IPS DF 6.9 (cell line): ENCODE results near the gene APOLD1.
"Not testable (repeated sequence)": the region's sequence is repeated elsewhere in the genome, so short reads cannot be mapped to it uniquely, and the experiment has no call there.

Experiments used
- DNase-seq: peaks from one replicate; pipeline ENCODE4 v3.0.0-alpha.2; 2013; ENCODE audit warnings: low read depth, low spot score
- H3K27ac ChIP-seq: one replicate; pipeline ENCODE4 v1.5.1; 2013; ENCODE audit warnings: low read length, control low read depth
- H3K27me3 ChIP-seq: 2 replicates; pipeline ENCODE4 v1.6.1; 2013; ENCODE audit warnings: mild to moderate bottlenecking, low read length; ENCODE audit not compliant: control insufficient read depth, insufficient read depth
- H3K36me3 ChIP-seq: 2 replicates; pipeline ENCODE4 v1.6.1; 2013; ENCODE audit warnings: low read length; ENCODE audit not compliant: control insufficient read depth, insufficient read depth
- H3K4me1 ChIP-seq: 2 replicates; pipeline ENCODE4 v1.6.1; 2013; ENCODE audit warnings: low read length; ENCODE audit not compliant: control insufficient read depth, insufficient read depth
- H3K4me3 ChIP-seq: 2 replicates; pipeline ENCODE4 v1.5.1; 2013; ENCODE audit warnings: mild to moderate bottlenecking, low read length
- H3K9me3 ChIP-seq: 2 replicates; pipeline ENCODE4 v1.6.1; 2013; ENCODE audit warnings: low read length, inconsistent platforms; ENCODE audit not compliant: control insufficient read depth, insufficient read depth
- WGBS: extraction: QIAGEN DNeasy Blood & Tissue Kit; methylation state at CpG from one replicate; pipeline ENCODE4 v1.1.7; 2013; ENCODE audit warnings: mixed read lengths, missing lambda C conversion rate; ENCODE audit not compliant: insufficient read length, insufficient coverage; 5-methylcytosine and 5-hydroxymethylcytosine counted together

Gene APOLD1

DNA sequence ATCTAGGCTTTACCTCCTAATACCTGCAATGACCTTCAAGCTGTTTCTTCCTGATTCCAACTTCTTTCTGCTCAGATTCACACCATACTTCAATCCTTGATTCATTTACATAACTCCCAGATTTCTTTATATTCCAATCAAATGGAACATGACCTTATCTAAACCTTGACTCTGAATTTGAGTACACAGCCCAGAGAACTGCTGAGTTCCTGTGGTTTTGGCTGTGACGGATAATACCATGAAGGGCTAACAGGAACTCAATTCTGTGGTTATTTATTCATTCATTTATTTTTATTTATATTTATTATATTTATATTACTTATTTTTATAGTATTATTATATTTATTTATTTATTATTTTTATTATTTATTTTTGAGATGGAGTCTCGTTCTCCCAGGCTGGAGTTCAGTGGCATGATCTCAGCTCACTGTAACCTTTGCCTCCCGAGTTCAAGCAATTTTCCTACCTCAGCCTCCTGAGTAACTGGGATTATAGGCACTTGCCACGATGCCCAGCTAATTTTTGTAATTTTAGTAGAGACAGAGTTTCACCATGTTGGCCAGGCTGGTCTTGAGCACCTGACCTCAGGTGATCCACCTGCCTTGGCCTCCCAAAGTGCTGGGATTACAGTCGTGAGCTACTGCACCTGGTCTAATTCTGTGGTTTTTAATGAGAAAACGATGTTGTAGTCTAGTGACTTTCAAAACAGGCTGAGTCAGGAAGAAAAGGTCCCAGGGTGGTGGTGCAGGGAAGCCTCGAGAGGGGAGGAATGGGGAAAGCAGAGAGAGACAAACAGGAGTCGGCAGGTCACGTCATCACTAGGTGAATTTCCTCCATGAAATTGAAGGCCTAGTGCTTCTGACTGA lies 11.7 kb downstream of the APOLD1 start:
- Histone ChIP-seq H3K4me3 (no peak overlapping the region), H3K27ac (no peak overlapping the region), H3K27me3 (no peaks in the 10 kb centered on the region), H3K9me3 (no peaks in the 10 kb centered on the region), H3K36me3 (no peaks in the 10 kb centered on the region), H3K4me1 (0 out of 2 replicates have a peak, but pooled peaks cover 1% of the 10 kb centered on the region)
- WGBS: no CpG with 5 or more reads among the region's 9 CpGs
- DNase-seq: no peak

DNA sequence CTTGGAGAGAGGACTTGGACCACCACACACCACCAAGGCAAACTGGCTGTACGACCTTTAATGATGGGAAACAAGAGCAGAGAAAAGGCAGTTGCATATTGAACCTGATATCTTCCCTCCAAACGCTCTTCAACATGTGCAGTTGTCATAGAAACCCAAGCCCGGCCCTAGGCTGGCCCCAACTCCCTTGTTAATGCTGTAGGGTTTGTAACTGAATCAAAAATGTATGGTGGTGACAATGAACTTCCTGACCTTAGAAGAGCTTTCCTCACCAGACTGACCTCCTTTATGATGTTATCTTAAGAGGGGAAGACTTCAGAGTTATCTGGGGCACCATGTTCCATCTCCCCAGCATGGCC lies 12.3 kb downstream of the APOLD1 start:
- Histone ChIP-seq H3K4me1 (0 out of 2 replicates have a peak, but pooled peaks cover 1% of the 10 kb centered on the region), H3K9me3 (no peaks in the 10 kb centered on the region), H3K27me3 (no peaks in the 10 kb centered on the region), H3K27ac (no peak overlapping the region), H3K36me3 (no peaks in the 10 kb centered on the region), H3K4me3 (no peak overlapping the region)
- DNase-seq: no peak
- no CpG with 5 or more reads among the region's 3 CpGs for WGBS

DNA sequence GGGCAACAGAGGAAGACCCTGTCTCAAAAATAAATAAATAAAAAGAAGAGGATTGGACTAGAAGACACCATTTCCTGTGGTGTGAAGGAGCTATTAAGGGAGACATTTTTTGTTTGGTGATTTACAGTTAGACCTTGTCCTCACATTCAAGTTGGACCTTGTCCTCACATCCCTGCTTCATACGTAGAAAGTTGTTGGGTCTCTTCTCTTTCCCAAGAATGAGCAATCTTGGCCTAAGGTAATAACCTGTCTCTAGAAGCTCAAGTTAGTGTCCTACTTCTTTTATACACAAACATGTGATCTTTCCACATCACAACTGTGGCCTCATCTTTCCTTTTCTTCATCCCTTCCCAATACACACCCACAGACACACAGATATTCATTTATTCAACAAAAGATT lies 13.0 kb downstream of the APOLD1 start:
- DNase-seq: no peak
- Histone ChIP-seq H3K9me3 (no peaks in the 10 kb centered on the region), H3K36me3 (no peaks in the 10 kb centered on the region), H3K27me3 (no peaks in the 10 kb centered on the region), H3K27ac (no peak overlapping the region), H3K4me1 (0 out of 2 replicates have a peak, but pooled peaks cover 1% of the 10 kb centered on the region), H3K4me3 (no peak overlapping the region)
- WGBS: no CpG with 5 or more reads among the region's 1 CpG

DNA sequence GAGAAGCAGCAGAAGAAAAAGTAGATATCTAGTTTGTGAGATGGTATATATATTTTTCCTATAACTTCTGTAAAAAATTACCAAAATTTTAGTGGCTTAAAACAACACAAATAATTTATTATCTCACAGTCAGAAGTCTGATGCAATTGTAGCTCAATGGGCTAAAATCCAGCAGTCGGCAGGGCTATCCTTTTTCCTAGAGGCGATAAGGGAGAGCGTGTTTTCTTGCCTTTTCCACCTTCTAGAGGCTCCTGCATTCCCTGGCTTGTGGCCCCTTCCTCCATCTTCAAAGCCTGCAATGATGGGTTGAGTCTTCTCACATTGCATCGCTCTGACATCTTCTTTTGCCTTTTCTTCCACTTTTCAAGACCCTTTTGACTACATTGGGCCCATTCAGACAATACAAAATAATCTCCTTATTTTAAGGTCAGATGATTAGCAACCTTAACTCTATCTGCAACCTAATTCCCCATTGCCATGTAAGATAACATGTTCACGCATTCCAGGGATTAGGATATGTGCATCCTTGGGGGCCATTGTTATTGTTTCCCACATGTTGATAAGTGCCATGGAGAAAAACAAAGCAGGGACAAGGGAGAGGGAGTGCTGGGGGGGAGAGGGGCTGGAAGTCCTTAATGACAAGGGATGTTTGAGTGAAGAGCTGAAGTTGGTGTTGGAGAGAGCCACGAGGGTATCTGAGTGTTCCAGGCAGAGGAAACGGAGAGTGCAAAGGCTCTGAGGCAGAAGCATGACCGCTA lies 13.9 kb downstream of the APOLD1 start:
- 0 out of 2 replicates have a peak, but pooled peaks cover 1% of the 10 kb centered on the region for H3K4me1 ChIP-seq
- H3K4me3 ChIP-seq: no peak overlapping the region
- no peak overlapping the region for H3K27ac ChIP-seq
- no peaks in the 10 kb centered on the region for H3K27me3 ChIP-seq
- no peaks in the 10 kb centered on the region for H3K9me3 ChIP-seq
- no peak for DNase-seq
- no peaks in the 10 kb centered on the region for H3K36me3 ChIP-seq
- no CpG with 5 or more reads among the region's 8 CpGs for WGBS

DNA sequence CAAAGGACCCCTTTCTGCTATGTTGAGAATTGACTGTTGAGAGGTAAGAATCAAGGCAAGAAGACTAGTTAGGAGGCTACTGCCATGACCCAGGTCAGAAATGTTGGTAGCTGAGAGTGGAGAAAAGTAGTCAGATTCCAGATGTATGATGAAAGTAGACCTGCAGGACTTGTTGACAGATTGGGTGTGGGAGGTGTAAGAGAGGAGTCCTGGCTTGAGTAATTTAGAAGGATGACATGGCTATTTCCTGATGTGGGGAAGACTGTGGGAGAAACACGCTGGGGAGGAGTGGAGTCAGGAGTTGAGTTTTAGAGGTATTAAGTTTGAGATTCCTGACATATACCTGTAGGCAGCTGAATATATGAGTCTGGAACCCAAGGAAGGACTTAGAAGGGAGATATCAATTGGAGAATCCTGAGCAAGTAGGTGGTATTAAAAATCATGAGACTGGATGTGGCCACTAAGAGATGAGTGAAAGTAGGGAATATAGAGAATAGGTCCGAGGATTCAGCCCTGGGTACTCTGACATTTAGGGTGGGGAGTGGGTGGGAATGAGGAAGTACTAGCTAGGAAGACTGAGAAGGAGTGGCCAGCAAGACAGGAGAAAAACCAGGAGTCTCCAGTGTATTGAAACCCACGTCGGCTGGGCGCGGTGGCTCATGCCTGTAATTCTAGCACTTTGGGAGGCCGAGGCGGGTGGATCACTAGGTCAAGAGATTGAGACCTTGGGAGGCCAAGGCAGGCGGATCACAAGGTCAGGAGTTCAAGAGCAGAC lies 15.1 kb downstream of the APOLD1 start:
- Histone ChIP-seq H3K27ac (no peak overlapping the region), H3K9me3 (no peaks in the 10 kb centered on the region), H3K27me3 (no peaks in the 10 kb centered on the region), H3K4me3 (no peak overlapping the region), H3K4me1 (0 out of 2 replicates have a peak, but pooled peaks cover 1% of the 10 kb centered on the region), H3K36me3 (no peaks in the 10 kb centered on the region)
- DNase-seq: no peak
- WGBS: no CpG with 5 or more reads among the region's 9 CpGs

DNA sequence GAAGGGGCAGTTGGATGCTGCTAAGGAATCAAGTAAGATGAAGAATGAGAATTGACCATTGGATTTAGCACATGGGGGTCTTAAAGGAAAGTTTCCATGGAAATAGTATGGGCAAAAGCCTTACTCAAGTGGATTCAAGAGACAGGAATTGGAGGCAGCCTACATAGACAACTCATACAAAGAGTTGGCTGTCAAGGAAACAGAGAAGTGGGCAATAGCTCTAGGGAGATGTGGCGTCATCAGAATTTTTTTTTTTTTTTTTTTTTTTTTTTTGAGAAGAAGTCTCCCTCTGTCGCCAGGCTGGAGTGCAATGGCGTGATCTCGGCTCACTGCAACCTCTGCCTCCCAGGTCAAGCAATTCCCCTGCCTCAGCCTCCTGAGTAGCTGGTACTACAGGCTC lies 16.2 kb downstream of the APOLD1 start:
- WGBS: no CpG with 5 or more reads among the region's 4 CpGs
- DNase-seq, H3K27me3 ChIP-seq, H3K36me3 ChIP-seq, H3K27ac ChIP-seq, H3K4me3 ChIP-seq, H3K9me3 ChIP-seq, H3K4me1 ChIP-seq: not testable (repeated sequence)

DNA sequence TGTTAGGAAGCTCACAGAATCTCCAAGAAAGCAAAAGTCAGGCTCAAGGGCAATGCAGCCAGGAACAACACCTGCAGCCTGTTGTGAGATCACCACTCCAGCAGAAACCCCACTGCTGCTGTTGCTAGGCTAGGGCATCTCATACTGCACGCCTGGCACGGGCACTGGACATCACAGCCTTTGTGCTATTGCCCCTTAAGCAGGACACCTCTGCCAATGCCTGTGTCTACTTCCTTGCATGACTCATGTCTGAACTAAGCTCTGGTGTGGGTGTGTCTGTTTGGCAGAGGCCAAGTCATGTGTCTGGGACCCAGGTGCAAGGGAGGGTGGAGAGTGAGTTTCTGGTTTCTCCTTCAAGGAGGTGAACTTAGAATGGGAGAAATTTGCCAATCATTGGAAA lies 17.7 kb downstream of the APOLD1 start:
- Histone ChIP-seq H3K4me3 (no peak overlapping the region), H3K27ac (no peak overlapping the region), H3K4me1 (0 out of 2 replicates have a peak, but pooled peaks cover 1% of the 10 kb centered on the region), H3K27me3 (no peaks in the 10 kb centered on the region), H3K36me3 (no peaks in the 10 kb centered on the region), H3K9me3 (no peaks in the 10 kb centered on the region)
- DNase-seq: no peak
- no CpG with 5 or more reads among the region's 2 CpGs for WGBS

DNA sequence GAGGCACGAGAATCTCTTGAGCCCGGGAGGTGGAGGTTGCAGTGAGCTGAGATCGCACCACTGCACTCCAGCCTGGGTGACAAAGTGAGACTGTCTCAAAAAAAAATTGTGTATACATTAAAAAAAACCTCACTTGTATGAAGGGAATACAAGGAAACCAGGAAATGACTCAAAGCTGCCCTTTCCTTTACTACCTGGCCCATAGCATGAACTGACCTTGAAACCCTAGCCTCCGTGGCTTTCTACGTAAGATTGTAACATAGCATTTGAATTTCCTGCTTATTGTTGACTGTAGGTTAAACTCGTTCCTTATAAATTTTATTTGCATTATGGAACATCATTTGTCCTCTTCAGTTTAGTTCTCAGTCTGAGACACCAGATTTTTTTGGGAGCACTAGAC lies 18.6 kb downstream of the APOLD1 start:
- no CpG with 5 or more reads among the region's 6 CpGs for WGBS
- Histone ChIP-seq H3K4me3 (no peak overlapping the region), H3K36me3 (no peaks in the 10 kb centered on the region), H3K9me3 (no peaks in the 10 kb centered on the region), H3K27ac (no peak overlapping the region), H3K27me3 (no peaks in the 10 kb centered on the region), H3K4me1 (0 out of 2 replicates have a peak, but pooled peaks cover 1% of the 10 kb centered on the region)
- DNase-seq: no peak

DNA sequence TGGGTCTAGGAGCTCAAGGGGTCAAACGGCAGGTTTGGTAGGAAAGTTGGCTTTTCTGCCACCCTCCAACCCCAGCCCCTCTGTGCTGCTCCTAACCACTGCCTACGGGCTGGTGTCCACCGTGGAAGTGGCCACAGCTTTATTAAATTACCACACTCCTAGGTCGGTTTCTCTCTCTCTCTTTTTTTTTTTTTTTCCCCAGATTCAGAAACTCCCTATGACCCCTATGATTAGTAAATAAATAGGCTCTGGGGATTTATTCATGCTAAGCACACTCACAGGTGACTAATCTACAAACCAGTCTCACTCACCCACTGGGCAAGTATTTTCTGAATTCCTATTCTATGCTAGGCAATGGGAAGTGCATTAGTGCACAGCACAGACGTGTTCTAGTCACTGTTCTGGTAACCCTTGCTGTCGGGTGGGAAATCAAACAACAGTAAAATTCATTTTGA lies 19.0 kb downstream of the APOLD1 start:
- no peak overlapping the region for H3K4me3 ChIP-seq
- H3K4me1 ChIP-seq: 0 out of 2 replicates have a peak, but pooled peaks cover 1% of the 10 kb centered on the region
- H3K9me3 ChIP-seq: no peaks in the 10 kb centered on the region
- no CpG with 5 or more reads among the region's 6 CpGs for WGBS
- H3K36me3 ChIP-seq: no peaks in the 10 kb centered on the region
- H3K27me3 ChIP-seq: no peaks in the 10 kb centered on the region
- H3K27ac ChIP-seq: no peak overlapping the region
- DNase-seq: no peak
